ENCODE data around the gene SLC38A3. TPM values are rescaled to one million over a fixed set of nuclear protein-coding genes. Genes with fewer than 3 reads are reported as not detected.

Gene SLC38A3
- total RNA-seq, 1 experiment from 2014 or later: 6.0 TPM

- in situ Hi-C loops (cut with HindIII; ENCODE audit: low pct_unique_long_range_greater_than_20kb, low sequenced_read_pairs): no loop called here
- Histone ChIP-seq H3K27ac (ENCODE audit: low read length) (peak overlapping the region; percentile 57; the same call in 1 of the 2 replicates), H3K4me1 (ENCODE audit: control insufficient read depth, insufficient read depth, low read length) (peaks cover 23% of the 10 kb centered on the region), H3K9me3 (ENCODE audit: control insufficient read depth, insufficient read depth, low read depth, low read length) (no peaks in the 10 kb centered on the region), H3K36me3 (ENCODE audit: control insufficient read depth, insufficient read depth, low read length) (no peaks in the 10 kb centered on the region; the same call in 1 of the 2 replicates), H3K27me3 (ENCODE audit: control insufficient read depth, insufficient read depth, low read length) (no peaks in the 10 kb centered on the region), H3K4me3 (ENCODE audit: low read depth in 2 of 2, low read length in 2 of 2) (no peak overlapping the region)
- no peak for TF ChIP-seq SIN3A (IDR thresholded peaks at IDR 0.05; ENCODE audit: borderline replicate concordance, insufficient read depth, low read depth, low read length)
- TF ChIP-seq, protein P1, sequence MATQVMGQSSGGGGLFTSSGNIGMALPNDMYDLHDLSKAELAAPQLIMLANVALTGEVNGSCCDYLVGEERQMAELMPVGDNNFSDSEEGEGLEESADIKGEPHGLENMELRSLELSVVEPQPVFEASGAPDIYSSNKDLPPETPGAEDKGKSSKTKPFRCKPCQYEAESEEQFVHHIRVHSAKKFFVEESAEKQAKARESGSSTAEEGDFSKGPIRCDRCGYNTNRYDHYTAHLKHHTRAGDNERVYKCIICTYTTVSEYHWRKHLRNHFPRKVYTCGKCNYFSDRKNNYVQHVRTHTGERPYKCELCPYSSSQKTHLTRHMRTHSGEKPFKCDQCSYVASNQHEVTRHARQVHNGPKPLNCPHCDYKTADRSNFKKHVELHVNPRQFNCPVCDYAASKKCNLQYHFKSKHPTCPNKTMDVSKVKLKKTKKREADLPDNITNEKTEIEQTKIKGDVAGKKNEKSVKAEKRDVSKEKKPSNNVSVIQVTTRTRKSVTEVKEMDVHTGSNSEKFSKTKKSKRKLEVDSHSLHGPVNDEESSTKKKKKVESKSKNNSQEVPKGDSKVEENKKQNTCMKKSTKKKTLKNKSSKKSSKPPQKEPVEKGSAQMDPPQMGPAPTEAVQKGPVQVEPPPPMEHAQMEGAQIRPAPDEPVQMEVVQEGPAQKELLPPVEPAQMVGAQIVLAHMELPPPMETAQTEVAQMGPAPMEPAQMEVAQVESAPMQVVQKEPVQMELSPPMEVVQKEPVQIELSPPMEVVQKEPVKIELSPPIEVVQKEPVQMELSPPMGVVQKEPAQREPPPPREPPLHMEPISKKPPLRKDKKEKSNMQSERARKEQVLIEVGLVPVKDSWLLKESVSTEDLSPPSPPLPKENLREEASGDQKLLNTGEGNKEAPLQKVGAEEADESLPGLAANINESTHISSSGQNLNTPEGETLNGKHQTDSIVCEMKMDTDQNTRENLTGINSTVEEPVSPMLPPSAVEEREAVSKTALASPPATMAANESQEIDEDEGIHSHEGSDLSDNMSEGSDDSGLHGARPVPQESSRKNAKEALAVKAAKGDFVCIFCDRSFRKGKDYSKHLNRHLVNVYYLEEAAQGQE (IDR thresholded peaks at IDR 0.05; ENCODE audit: insufficient read depth in 1 of 2, low read depth in 2 of 2, low read length in 1 of 2): no peak
- TF ChIP-seq, protein P2, sequence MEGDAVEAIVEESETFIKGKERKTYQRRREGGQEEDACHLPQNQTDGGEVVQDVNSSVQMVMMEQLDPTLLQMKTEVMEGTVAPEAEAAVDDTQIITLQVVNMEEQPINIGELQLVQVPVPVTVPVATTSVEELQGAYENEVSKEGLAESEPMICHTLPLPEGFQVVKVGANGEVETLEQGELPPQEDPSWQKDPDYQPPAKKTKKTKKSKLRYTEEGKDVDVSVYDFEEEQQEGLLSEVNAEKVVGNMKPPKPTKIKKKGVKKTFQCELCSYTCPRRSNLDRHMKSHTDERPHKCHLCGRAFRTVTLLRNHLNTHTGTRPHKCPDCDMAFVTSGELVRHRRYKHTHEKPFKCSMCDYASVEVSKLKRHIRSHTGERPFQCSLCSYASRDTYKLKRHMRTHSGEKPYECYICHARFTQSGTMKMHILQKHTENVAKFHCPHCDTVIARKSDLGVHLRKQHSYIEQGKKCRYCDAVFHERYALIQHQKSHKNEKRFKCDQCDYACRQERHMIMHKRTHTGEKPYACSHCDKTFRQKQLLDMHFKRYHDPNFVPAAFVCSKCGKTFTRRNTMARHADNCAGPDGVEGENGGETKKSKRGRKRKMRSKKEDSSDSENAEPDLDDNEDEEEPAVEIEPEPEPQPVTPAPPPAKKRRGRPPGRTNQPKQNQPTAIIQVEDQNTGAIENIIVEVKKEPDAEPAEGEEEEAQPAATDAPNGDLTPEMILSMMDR (IDR thresholded peaks at IDR 0.05): no peak
- TF ChIP-seq TCF7L2 (IDR thresholded peaks at IDR 0.05; ENCODE audit: low read depth, low read length): no peak
- TF ChIP-seq POLR2AphosphoS5 (IDR thresholded peaks at IDR 0.05; ENCODE audit: low read depth, low read length): no peak
- intact Hi-C loops (cut with micrococcal nuclease; ENCODE audit: unreplicated experiment): no loop called here
- no TSS peak for BruUV-seq (replicated peaks)
- POLR2A ChIA-PET: no interaction called here
- CTCF ChIA-PET: no interaction called here
- ATAC-seq (no peak), DNase-seq (ENCODE audit: low read depth, low spot score) (no peak)
Observed at GRCh38 chr3:50177346-50177745, 27.7 kb upstream of the SLC38A3 start.

DNA sequence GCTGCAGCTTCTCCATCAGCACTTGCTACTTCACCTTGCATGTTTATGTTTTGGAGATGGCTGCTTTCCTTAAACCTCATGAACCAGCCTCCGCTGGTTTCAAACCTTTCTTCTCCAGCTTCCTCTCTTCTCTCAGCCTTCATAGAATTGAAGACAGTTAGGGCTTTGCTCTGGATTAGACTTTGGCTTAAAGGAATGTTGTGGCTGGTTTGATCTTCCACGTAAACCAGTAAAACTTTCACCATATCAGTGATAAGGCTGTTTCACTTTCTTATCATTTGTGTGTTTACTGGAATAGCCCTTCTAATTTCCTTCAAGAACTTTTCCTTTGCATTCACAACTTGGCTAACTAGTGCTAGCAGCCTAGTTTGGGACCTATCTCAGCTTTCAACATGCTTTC, 25.4 kb upstream of the SLC38A3 start:
- no peaks in the 10 kb centered on the region for H3K9me3 ChIP-seq (ENCODE audit: control insufficient read depth, insufficient read depth, low read depth, low read length)
- CTCF ChIA-PET: interaction anchor here (1.1 kb wide), 1 partner anchor 8 kb away, joined by 6 read pairs; no protein-coding TSS in a partner anchor
- ATAC-seq (no peak), DNase-seq (ENCODE audit: low read depth, low spot score) (no peak)
- TF ChIP-seq TCF7L2 (IDR thresholded peaks at IDR 0.05; ENCODE audit: low read depth, low read length): peak; percentile 85
- TF ChIP-seq POLR2AphosphoS5 (IDR thresholded peaks at IDR 0.05; ENCODE audit: low read depth, low read length): no peak
- H3K27me3 ChIP-seq (ENCODE audit: control insufficient read depth, insufficient read depth, low read length): no peaks in the 10 kb centered on the region
- no peak overlapping the region; the same call in 1 of the 2 replicates for H3K27ac ChIP-seq (ENCODE audit: low read length)
- no peaks in the 10 kb centered on the region for H3K36me3 ChIP-seq (ENCODE audit: control insufficient read depth, insufficient read depth, low read length)
- TSS peak; percentile 32 for BruUV-seq (replicated peaks)
- peaks cover 16% of the 10 kb centered on the region for H3K4me1 ChIP-seq (ENCODE audit: control insufficient read depth, insufficient read depth, low read length)
- H3K4me3 ChIP-seq (ENCODE audit: low read depth in 2 of 2, low read length in 2 of 2): no peak overlapping the region
- POLR2A ChIA-PET: no interaction called here
- intact Hi-C loops (cut with micrococcal nuclease; ENCODE audit: unreplicated experiment): no loop called here
- in situ Hi-C loops (cut with HindIII; ENCODE audit: low pct_unique_long_range_greater_than_20kb, low sequenced_read_pairs): no loop called here

- in situ Hi-C loops (cut with HindIII; ENCODE audit: low pct_unique_long_range_greater_than_20kb, low sequenced_read_pairs) (no loop called here), intact Hi-C loops (cut with micrococcal nuclease; ENCODE audit: unreplicated experiment) (no loop called here)
- TSS peak; percentile 36 for BruUV-seq (replicated peaks)
- H3K4me1 ChIP-seq (ENCODE audit: control insufficient read depth, insufficient read depth, low read length): peaks cover 10% of the 10 kb centered on the region
- H3K27me3 ChIP-seq (ENCODE audit: control insufficient read depth, insufficient read depth, low read length): no peaks in the 10 kb centered on the region
- H3K36me3 ChIP-seq (ENCODE audit: control insufficient read depth, insufficient read depth, low read length): no peaks in the 10 kb centered on the region; the same call in 1 of the 2 replicates
- H3K4me3 ChIP-seq (ENCODE audit: low read depth in 2 of 2, low read length in 2 of 2): no peak overlapping the region
- no peak overlapping the region for H3K27ac ChIP-seq (ENCODE audit: low read length)
- ATAC-seq: no peak
- H3K9me3 ChIP-seq (ENCODE audit: control insufficient read depth, insufficient read depth, low read depth, low read length): no peaks in the 10 kb centered on the region
- TF ChIP-seq SIN3A (IDR thresholded peaks at IDR 0.05; ENCODE audit: borderline replicate concordance, insufficient read depth, low read depth, low read length) (no peak), TCF7L2 (IDR thresholded peaks at IDR 0.05; ENCODE audit: low read depth, low read length) (no peak), POLR2AphosphoS5 (IDR thresholded peaks at IDR 0.05; ENCODE audit: low read depth, low read length) (no peak)
- TF ChIP-seq, protein P1 (IDR thresholded peaks at IDR 0.05; ENCODE audit: insufficient read depth in 1 of 2, low read depth in 2 of 2, low read length in 1 of 2): no peak
- TF ChIP-seq, protein P2 (IDR thresholded peaks at IDR 0.05): no peak
- CTCF ChIA-PET: interaction anchor here (0.6 kb wide), 1 partner anchor 41 kb away, joined by 7 read pairs; no protein-coding TSS in a partner anchor
- POLR2A ChIA-PET: no interaction called here
- DNase-seq (ENCODE audit: low read depth, low spot score): no peak
Observed at GRCh38 chr3:50181985-50182384, 23.1 kb upstream of the SLC38A3 start.

All from Panc1 (cell line).